ENCODE measurements around the gene OPHN1. TPM values are rescaled to one million over a fixed set of nuclear protein-coding genes. Genes with fewer than 3 reads are reported as not detected.

OPHN1 gene
- total and polyA plus RNA-seq, 7 donors: 0.47 to 3.7 (median 2.4) TPM

DNA sequence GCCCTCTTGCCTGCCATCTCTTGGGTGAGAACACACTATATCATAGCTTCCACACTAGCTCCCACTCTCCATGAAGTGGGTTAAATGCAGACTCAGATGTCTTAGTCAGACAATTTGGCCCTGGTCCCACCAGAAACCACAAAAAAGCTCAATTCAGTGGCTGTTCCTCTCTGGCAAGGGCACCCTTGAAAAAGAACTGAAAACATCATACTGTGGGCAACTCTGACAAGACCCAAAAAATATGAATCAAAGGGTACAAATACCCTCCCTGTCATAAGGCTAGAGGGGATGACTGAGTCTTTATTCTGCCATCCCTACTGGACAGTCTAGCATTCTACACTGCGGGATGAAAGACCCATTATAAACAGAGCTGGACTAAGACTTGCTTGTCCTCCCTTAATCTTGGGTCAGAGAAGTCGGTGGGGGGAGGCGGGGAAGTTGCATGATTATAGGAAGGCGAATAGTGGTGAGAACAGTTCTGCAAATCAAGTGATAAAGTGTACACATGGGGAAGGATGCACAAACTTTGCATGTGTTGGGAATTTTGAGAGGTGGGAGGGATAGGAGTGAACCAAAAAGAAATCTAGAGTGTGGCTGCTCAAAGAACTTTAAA, 172.1 kb downstream of the OPHN1 start:
- Histone ChIP-seq H3K27ac (no peak overlapping the region), H3K4me3 (no peak overlapping the region), H3K36me3 (ENCODE audit: insufficient read depth in 1 of 2, low read depth in 1 of 2) (no peaks in the 10 kb centered on the region), H3K27me3 (ENCODE audit: insufficient read depth in 3 of 3, low read length in 2 of 3) (peaks cover 0 to 9% (median 0%) of the 10 kb centered on the region in 3 donors), H3K9me3 (no peaks in the 10 kb centered on the region), H3K4me1 (no peaks in the 10 kb centered on the region)
- ATAC-seq (no peak), DNase-seq (no peak)
- no peak for TF ChIP-seq CTCF (IDR thresholded peaks at IDR 0.05)
- WGBS, 3 donors: 86 to 91% (median 86%) methylated on average over 4 of the region's 4 CpGs
- intact Hi-C loops (cut with DNase I): no loop called here

GRCh38 chrX:68256990-68257389, 176.3 kb downstream of the OPHN1 start:
- intact Hi-C loops (cut with DNase I): no loop called here
- Histone ChIP-seq H3K27ac (no peak overlapping the region), H3K27me3 (ENCODE audit: insufficient read depth in 3 of 3, low read length in 2 of 3) (peaks cover 0 to 2% (median 0%) of the 10 kb centered on the region in 3 donors), H3K36me3 (ENCODE audit: insufficient read depth in 1 of 2, low read depth in 1 of 2) (no peaks in the 10 kb centered on the region), H3K4me3 (no peak overlapping the region), H3K4me1 (no peaks in the 10 kb centered on the region), H3K9me3 (no peaks in the 10 kb centered on the region)
- WGBS, 3 donors: 84 to 100% (median 91%) methylated on average over 2 of the region's 2 CpGs
- DNase-seq (no peak), ATAC-seq (no peak)
- TF ChIP-seq CTCF (IDR thresholded peaks at IDR 0.05): no peak

DNA sequence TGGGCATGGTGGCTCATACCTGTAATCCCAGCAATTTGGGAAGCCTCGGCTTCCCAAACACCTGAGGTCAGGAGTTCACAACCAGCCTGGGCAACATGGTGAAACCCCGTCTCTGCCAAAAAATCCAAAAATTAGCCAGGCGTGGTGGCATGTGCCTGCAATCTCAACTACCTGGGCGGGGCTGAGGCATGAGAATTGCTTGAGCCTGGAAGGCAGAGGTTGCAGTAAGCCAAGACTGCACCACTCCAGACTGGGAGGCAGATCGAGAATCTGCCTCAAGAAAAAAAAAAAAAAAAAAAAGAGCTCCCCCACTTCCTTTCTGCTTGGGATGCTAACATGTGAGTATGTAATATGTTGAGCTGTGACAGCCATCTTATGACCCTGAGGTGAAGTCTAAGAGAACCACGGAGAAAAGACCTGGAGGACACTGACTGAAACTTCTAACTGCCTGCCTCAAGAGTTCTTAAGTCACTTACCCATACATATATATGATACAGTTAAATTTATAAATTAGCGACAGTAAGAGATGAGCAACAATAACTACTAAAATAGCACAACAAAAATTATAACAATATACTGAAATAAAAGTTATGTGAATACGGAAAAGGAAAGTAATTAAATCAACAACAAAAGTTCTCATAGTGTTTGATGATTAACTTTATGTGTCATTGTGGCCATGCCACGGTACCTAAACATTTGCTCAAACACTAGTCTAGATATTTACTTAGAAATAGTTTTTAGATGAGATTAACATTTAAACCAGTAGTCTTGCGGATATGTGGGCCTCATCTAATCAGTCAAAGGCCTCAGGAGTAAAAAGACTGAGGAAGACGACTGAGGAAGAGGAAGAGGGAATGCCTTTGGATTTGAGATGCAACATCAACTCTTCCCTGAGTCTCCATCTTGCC, 178.3 kb downstream of the OPHN1 start:
- no peak overlapping the region for H3K4me3 ChIP-seq
- no peak for TF ChIP-seq CTCF (IDR thresholded peaks at IDR 0.05)
- H3K36me3 ChIP-seq (ENCODE audit: insufficient read depth in 1 of 2, low read depth in 1 of 2): no peaks in the 10 kb centered on the region
- H3K27ac ChIP-seq: no peak overlapping the region
- no peak for DNase-seq
- H3K4me1 ChIP-seq: no peaks in the 10 kb centered on the region
- H3K9me3 ChIP-seq: no peaks in the 10 kb centered on the region
- no peak for ATAC-seq
- WGBS, 3 donors: 69 to 92% (median 80%) methylated on average over 11 of the region's 11 CpGs
- intact Hi-C loops (cut with DNase I): no loop called here
- no peaks in the 10 kb centered on the region for H3K27me3 ChIP-seq (ENCODE audit: insufficient read depth in 3 of 3, low read length in 2 of 3)

GRCh38 chrX:68252664-68253063, 180.6 kb downstream of the OPHN1 start:
- Histone ChIP-seq H3K4me3 (no peak overlapping the region), H3K27me3 (ENCODE audit: insufficient read depth in 3 of 3, low read length in 2 of 3) (no peaks in the 10 kb centered on the region), H3K4me1 (no peaks in the 10 kb centered on the region), H3K27ac (no peak overlapping the region), H3K9me3 (no peaks in the 10 kb centered on the region), H3K36me3 (ENCODE audit: insufficient read depth in 1 of 2, low read depth in 1 of 2) (no peaks in the 10 kb centered on the region)
- TF ChIP-seq CTCF (IDR thresholded peaks at IDR 0.05): no peak
- WGBS, 3 donors: 33 to 49% (median 34%) methylated on average over 2 of the region's 2 CpGs
- DNase-seq (no peak), ATAC-seq (no peak)
- intact Hi-C loops (cut with DNase I): no loop called here

All from psoas muscle (tissue), 8 donors.